ENCODE results near the gene AGBL4. TPM values are rescaled to one million over a fixed set of nuclear protein-coding genes. Genes with fewer than 3 reads are reported as not detected.

Gene AGBL4
- total RNA-seq, 1 donor from 2014 or later: not detected

DNA sequence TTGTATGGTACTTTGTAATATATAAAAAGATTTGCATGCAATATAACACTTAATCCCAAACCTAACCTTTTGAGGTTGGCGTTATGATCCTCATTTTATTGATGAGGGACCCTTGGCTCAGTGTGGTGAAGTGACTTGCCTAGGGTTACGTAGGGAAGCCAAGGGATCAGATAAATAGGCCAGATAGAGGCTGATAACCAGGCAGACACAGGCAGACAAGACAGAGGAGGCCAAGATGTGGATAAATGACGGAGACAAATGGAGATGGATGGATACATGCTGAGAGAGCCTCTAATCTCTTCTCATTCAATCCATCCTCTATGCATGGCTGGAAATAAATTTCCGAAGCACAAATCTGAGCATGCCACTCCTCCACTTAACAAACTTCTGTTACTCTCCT is 1414.9 kb downstream of the AGBL4 start:
- Histone ChIP-seq H3K27me3 (no peaks in the 10 kb centered on the region), H3K4me1 (no peaks in the 10 kb centered on the region), H3K9me3 (no peaks in the 10 kb centered on the region), H3K27ac (no peak overlapping the region), H3K36me3 (no peaks in the 10 kb centered on the region), H3K4me3 (no peak overlapping the region)
- DNase-seq (no peak), ATAC-seq (no peak)
- intact Hi-C loops (cut with DNase I): no loop called here
- TF ChIP-seq CTCF (IDR thresholded peaks at IDR 0.05): no peak

GRCh38 chr1:48603222-48603621 is 1420.5 kb downstream of the AGBL4 start:
- H3K4me1 ChIP-seq: no peaks in the 10 kb centered on the region
- ATAC-seq (no peak), DNase-seq (peak; percentile 68)
- no peak overlapping the region for H3K27ac ChIP-seq
- intact Hi-C loops (cut with DNase I): no loop called here
- H3K27me3 ChIP-seq: no peaks in the 10 kb centered on the region
- no peak overlapping the region for H3K4me3 ChIP-seq
- H3K9me3 ChIP-seq: no peaks in the 10 kb centered on the region
- H3K36me3 ChIP-seq: no peaks in the 10 kb centered on the region
- no peak for TF ChIP-seq CTCF (IDR thresholded peaks at IDR 0.05)

GRCh38 chr1:48602349-48602748 is 1421.4 kb downstream of the AGBL4 start:
- Histone ChIP-seq H3K27ac (no peak overlapping the region), H3K4me1 (no peaks in the 10 kb centered on the region), H3K4me3 (no peak overlapping the region), H3K27me3 (no peaks in the 10 kb centered on the region), H3K9me3 (no peaks in the 10 kb centered on the region), H3K36me3 (no peaks in the 10 kb centered on the region)
- intact Hi-C loops (cut with DNase I): no loop called here
- DNase-seq: no peak
- no peak for ATAC-seq
- TF ChIP-seq CTCF (IDR thresholded peaks at IDR 0.05): no peak

DNA sequence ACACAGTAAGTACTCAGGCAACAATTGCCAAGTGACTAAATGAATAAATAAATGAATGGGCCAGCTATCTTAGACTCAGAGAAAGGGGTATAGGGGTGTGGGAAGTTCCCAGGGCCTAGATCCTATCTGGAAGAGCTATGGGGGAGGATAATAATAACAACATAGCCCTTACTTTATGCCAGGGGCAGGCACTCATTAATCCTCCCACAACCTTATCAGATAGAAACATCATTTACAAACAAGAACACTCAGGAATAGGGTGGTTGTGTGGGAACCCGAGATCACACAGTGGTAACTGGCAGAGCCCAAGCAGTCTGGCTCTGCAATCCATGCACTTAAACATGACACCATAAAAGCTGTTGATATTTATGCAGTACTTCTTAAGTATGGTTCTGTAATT is 1423.6 kb downstream of the AGBL4 start:
- H3K27me3 ChIP-seq: no peaks in the 10 kb centered on the region
- no peaks in the 10 kb centered on the region for H3K9me3 ChIP-seq
- TF ChIP-seq CTCF (IDR thresholded peaks at IDR 0.05): no peak
- H3K36me3 ChIP-seq: no peaks in the 10 kb centered on the region
- H3K4me3 ChIP-seq: no peak overlapping the region
- intact Hi-C loops (cut with DNase I): no loop called here
- DNase-seq: no peak
- no peaks in the 10 kb centered on the region for H3K4me1 ChIP-seq
- no peak for ATAC-seq
- no peak overlapping the region for H3K27ac ChIP-seq

DNA sequence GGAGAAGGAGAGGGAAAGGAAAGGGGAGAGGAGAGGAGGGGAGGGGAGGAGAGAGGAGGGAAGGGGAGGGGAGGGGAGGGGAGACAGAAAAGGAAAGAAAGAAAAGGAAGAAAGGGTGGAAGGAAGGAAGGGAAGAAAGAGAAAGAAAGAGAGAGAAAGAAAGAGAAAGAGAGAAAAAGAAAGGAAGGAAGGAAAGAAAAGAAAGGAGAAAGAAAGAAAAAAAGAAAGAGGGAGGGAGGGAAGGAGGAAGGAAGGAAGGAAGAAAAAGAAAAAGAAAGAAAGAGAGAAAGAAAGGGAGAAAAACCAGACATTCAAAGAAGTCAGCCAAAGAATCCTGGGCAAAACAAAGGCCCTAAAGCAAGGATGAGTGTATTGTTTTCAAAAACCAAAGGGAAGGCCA is 1426.1 kb downstream of the AGBL4 start:
- Histone ChIP-seq H3K36me3 (no peaks in the 10 kb centered on the region), H3K4me3 (no peak overlapping the region), H3K27me3 (no peaks in the 10 kb centered on the region), H3K4me1 (no peaks in the 10 kb centered on the region), H3K9me3 (no peaks in the 10 kb centered on the region), H3K27ac (no peak overlapping the region)
- intact Hi-C loops (cut with DNase I): no loop called here
- TF ChIP-seq CTCF (IDR thresholded peaks at IDR 0.05): no peak
- DNase-seq (no peak), ATAC-seq (no peak)

- Histone ChIP-seq H3K27me3 (no peaks in the 10 kb centered on the region), H3K36me3 (no peaks in the 10 kb centered on the region), H3K9me3 (no peaks in the 10 kb centered on the region), H3K4me1 (no peaks in the 10 kb centered on the region), H3K4me3 (no peak overlapping the region), H3K27ac (no peak overlapping the region)
- intact Hi-C loops (cut with DNase I): no loop called here
- TF ChIP-seq CTCF (IDR thresholded peaks at IDR 0.05): no peak
- ATAC-seq (no peak), DNase-seq (no peak)
Observed at GRCh38 chr1:48596046-48596445, 1427.7 kb downstream of the AGBL4 start.

Measured in upper lobe of right lung (tissue), 1 donor.